NT2/D1 (cell line): ENCODE data around the gene PPP2R1B.

ENCODE experiments used
- SUZ12 ChIP-seq: IDR thresholded peaks from 2 replicates; pipeline ENCODE4 v1.6.1; 2011; ENCODE audit not compliant: insufficient read length, insufficient read depth; ENCODE audit errors: extremely low read depth
- YY1 ChIP-seq: IDR thresholded peaks from 2 replicates; pipeline ENCODE4 v1.6.1; 2011; ENCODE audit not compliant: insufficient read length, insufficient read depth

DNA sequence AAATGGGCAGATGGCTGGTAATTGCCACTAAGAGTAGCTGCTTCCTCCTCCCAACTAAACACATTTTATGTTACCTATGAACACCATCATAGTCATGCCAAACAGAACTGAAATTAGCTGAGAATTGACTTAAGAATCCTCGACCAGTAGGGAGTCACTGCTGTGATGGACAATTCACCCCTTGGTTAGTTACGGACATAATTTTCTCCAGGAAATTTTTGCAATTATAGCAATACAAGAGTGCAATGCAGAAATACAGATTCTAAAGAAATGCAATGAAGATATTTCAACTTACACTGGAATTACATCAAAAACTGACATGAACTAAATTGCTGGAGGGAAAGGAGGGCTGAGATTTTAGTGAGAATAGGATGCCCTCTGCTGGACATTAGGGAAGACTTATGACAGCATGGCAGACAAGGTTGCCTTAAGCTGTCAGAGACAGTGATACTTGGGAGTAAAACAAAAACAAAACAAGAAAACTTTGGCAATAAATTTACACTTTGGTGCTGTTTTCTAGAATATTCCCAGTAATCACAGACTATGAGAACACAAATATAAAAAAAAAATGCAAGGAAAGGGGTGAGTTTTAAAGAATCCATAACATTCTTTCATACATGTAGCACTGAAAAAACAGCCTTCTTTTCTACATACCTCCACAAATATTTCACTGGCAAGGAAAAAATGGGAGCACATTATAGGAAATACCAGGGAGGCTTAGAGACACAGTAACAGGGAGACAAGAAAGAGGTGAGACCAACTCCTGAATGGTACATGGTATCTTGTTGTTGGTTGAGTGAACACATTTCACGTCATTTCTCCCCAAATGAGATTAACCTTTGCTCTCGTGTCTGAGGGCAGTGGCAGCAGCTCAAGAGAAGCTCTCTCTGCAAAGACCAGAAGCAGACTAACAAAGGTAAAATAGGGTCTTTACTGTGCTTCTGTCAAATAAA lies 11.2 kb upstream of the PPP2R1B start:
- TF ChIP-seq YY1 (no peak), SUZ12 (no peak)
